HG03457 (cell line): ENCODE measurements around the gene KRTAP19-5.
"Not testable (repeated sequence)": the region's sequence is repeated elsewhere in the genome, so short reads cannot be mapped to it uniquely, and the experiment has no call there.

Experiments used
- ATAC-seq: cut with Tn5 transposase; IDR thresholded peaks from one replicate; pipeline ENCODE4 v1.9.1; 2021; ENCODE audit warnings: moderate number of reproducible peaks; ENCODE audit not compliant: unreplicated experiment

The KRTAP19-5 gene

GRCh38 chr21:30502041-30502440, at the start of gene KRTAP19-5:
TSS of gene KRTAP19-5 (minus strand) at chr21:30502141. CDS start at chr21:30502090, 51 bp downstream.
- ATAC-seq: no peak

- ATAC-seq: no peak
These were observed 39.8 kb upstream of the KRTAP19-5 start, which contains the start of gene KRTAP19-6 for GRCh38 chr21:30541764-30542163. TSS of gene KRTAP19-6 (minus strand) at chr21:30541864. CDS start at chr21:30541833, 31 bp downstream.

DNA sequence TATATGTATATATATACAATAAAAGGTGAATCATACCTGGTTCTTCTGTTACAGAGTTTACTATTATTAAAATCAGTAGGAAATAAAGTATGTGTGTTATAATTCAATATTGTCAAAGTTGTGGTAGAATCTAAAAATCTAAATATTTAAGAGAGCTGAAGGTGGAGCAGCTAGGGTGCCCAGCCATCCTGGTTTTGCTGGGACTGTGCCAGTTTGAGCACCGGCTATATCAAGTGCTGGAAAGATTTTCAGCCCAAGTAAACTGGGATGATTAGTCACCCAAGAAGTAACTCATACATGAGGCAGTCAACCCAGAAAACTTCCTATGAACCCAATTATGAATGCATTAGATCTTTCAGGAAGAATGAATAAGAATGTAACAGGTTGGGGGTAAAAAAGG, 16.9 kb upstream of the KRTAP19-5 start:
- no peak for ATAC-seq

DNA sequence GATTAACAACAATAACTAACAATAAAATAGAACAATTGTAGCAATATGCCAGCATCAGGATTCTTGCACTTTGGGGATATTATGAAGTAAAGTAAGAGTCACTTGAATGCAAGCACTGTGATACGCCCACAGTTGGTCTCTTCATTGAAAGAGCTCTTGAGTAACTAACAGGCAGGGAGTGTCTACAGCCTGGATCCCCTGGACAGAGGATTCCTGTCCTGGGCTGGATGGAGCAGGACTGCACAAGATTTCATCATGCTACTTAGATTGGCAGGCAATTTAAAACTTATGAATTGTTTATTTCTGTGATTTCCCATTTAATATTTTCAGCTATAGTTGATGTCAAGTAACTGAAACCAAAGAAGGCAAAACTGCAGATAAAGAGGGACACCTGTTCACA, 13.7 kb upstream of the KRTAP19-5 start:
- ATAC-seq: no peak

DNA sequence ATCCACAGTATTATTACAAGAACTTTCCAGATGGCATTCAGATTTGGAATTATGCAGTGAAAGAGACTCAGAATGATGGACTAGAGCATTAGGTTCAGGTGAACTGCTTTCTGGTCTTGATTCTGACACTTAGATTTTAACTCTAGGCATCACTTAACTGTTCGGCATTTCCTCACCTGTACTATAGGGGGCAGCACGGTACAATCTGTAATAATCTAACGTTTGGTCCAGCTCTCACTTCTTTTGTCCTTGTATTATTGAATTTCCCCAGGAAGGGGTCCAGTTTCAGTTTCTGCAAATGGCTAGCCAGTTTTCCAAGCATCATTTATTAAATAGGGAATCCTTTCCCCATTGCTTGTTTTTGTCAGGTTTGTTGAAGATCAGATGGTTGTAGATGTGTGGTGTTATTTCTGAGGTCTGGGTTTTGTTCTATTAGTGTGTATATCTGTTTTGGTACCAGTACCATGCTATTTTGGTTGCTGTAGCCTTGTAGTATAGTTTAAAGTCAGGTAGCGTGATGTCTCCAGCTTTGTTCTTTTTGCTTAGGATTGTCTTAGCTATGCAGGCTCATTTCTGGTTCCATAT, 3.8 kb upstream of the KRTAP19-5 start:
- not testable (repeated sequence) for ATAC-seq

GRCh38 chr21:30497065-30497464, 4.9 kb downstream of the KRTAP19-5 start, which contains the start of gene KRTAP19-4:
TSS of gene KRTAP19-4 (minus strand) at chr21:30497165. CDS start at chr21:30497110, 55 bp downstream.
- no peak for ATAC-seq

DNA sequence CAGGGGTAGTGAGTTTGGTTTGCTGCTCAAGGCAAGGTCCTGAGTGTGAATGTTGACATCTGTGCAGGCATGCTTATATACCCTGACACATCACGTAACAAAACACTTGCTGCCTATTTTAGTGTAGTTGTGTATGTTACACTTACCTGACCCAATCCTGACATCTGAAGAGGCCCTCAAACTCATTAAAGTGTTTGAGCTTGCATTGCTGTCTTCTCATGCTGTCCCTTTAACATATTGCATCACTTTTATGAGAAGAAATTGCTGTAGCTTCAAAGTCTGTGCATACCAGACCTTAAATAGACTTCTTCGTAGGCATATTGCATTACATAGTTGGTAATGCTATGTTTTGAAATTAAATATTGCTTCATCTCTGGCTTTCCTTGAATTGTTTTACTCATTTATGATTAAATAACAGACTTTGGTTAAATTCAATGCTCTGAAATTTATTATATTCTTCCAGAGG, 9.9 kb downstream of the KRTAP19-5 start, which contains the start of gene KRTAP19-3:
Gene KRTAP19-3, minus strand, starts transcription at position 51 of the 466 bp plus-strand sequence. CDS start 56 bp downstream, outside the sequence.
- no peak for ATAC-seq

- no peak for ATAC-seq
These were observed 14.6 kb downstream of the KRTAP19-5 start, which contains the start of gene KRTAP19-2 for GRCh38 chr21:30487336-30487735. TSS of gene KRTAP19-2 (minus strand) at chr21:30487436. CDS start at chr21:30487348, 88 bp downstream.

DNA sequence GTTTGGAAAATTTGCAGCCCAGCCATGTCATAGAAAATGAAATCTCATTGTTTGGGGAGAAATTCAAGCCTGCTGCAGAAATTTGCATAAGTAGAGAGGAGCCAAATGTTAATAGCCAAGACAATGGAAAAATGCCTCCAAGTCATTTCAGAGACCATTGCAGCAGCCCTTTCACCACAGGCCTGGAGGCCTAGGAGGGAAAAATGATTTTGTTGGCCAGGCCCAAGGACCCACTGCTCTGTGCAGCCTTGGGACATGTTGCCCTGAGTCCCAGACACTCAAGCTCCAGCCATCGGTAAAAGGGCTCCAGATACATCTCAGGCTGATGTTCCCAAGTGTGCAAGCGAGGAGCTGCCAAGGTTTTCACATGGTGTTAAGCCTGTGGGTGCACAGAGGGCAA, 15.8 kb downstream of the KRTAP19-5 start:
- no peak for ATAC-seq

DNA sequence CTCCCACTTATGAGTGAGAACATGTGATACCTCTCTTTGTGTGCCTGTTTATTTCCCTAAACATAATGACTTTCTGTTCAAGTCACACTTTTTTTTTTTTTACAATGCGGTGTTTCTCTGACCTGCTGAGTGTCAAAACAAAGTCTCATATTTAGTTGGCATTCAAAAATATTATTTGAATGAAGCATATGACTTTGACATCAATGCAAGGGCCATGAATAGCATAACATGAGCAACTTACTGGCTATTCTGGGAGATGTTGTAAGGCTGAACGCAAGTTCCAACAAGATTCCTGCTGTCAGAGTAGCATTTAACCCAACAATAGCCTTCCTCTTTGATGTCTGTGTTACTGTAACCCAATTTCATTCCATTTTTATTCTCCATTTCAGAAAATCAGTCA, 19.8 kb downstream of the KRTAP19-5 start:
- no peak for ATAC-seq

DNA sequence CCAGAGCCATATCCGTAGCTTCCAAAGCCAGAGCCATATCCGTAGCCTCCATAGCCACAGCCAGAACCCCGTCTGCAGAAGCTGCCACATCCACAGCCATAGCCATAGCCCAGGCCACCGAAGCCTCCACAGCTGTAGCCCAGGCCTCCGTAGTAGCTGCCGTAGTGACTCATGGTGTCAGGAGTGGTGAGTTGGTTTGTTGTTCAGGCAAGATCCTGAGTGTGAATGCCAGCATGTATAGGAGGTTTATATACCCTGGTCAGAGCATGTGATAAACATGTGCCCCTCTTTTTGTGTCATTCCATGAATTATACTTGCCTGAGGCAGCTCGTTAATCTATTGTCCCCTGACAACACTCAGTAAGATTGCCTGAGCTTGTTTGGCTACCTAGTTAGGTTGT, 21.8 kb downstream of the KRTAP19-5 start, which contains the start of gene KRTAP19-1:
Gene KRTAP19-1, minus strand, starts transcription at position 223 of the 400 bp plus-strand sequence. Its CDS starts 50 bp downstream, at position 173.
- no peak for ATAC-seq

DNA sequence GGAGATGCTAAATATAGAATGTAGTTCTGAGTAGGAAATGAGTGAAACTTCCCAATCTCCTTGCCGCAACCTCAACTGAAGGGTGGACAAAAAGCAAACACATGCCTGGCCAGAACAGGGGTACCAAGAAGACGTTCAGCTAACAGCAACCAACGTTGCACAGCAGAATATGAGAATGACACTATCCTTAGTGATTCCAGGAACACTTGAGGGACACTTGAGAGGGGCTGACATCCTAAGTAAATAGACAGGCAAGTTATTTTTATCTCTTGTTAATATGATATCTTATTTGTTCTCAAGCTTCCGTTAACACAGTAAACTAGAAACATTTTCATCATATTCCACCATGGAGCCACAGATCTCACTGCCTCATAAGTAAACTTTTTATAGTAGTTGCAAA, 22.7 kb downstream of the KRTAP19-5 start:
- no peak for ATAC-seq

- no peak for ATAC-seq
These were observed 23.9 kb downstream of the KRTAP19-5 start for GRCh38 chr21:30478004-30478403.

DNA sequence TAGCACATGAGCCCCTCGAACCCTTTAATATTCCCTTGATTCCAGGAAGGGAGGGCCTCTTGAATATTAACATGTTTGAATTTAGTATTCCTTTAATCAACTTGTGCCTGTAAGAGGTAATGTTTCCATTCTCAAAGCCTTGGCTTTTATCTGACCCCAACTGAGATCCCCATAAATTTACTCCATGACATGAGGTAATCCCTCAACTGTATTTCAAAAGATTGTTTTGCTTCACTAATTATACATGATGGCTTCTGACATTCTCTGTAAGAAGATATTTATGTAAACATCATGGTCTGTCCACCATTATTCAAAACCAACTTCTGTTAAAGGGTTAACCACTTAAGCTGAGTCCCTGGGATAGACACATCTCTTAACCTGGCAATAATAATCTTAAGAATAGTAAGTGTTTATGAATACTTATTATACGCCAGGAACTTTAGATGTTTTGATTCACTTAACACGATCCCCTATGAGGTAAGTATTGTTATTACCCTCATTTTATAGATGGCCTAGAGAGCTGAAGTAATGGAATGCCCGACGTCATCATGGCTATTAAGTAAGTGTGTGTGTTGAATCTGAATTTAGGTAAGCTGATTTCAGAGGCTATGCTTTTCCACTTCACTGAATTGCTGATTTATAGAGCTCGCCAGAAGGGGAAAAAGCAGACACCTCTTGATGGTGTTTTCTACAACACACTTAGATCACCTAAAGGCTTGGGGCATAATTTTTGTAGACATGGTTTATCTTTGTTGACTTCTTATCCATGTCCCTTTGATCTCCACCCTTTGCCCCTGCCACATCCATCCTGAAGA, 32.8 kb downstream of the KRTAP19-5 start:
- no peak for ATAC-seq

DNA sequence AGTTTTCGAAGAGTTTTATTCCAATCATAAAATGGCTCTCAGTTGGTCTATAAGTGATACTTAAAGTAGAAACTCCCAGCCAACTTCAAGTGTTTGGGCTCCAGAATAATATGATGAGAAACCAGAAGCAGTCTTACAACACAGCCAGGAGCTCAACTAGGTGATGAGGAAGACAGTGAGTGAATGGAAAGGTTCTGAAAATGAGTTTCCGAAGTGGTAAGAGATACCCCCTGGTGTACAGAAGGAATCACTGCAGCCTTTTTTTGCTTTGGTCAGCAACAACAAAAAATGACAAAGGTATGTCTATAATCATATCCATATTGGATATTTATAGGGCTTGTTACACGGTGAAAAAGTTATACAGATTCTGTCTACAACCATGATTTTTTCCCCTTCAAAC, 38.2 kb downstream of the KRTAP19-5 start:
- no peak for ATAC-seq
